ENCODE data around the gene TNFAIP1. TPM values are rescaled to one million over a fixed set of nuclear protein-coding genes. Genes with fewer than 3 reads are reported as not detected.

TNFAIP1 gene
- total and polyA plus RNA-seq, 7 experiments from 2014 or later = 8.0 to 26.9 (median 19.0) TPM

DNA sequence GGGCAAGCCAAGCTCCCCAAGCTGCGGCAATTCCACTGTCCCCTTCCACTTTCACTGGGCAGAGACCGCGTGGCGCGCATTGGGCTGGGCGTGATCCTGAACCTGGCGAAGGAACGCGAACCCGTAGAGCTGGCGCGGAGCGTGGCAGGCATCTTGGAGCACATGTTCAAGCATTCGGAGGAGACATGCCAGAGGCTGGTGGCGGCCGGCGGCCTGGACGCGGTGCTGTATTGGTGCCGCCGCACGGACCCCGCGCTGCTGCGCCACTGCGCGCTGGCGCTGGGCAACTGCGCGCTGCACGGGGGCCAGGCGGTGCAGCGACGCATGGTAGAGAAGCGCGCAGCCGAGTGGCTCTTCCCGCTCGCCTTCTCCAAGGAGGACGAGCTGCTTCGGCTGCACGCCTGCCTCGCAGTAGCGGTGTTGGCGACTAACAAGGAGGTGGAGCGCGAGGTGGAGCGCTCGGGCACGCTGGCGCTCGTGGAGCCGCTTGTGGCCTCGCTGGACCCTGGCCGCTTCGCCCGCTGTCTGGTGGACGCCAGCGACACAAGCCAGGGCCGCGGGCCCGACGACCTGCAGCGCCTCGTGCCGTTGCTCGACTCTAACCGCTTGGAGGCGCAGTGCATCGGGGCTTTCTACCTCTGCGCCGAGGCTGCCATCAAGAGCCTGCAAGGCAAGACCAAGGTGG lies 45.7 kb downstream of the TNFAIP1 start:
- intact Hi-C loops (cut with micrococcal nuclease) = loop anchor here in 1 of 2 donors (5.0 kb wide), 1 partner anchor 36 kb away; no protein-coding TSS in a partner anchor
- ChIA-PET POLR2A (no interaction called here), CTCF (interaction anchor here (0.6 to 1.3 kb wide), 2 partner anchors 10 to 23 kb away, joined by 3 read pairs; no protein-coding TSS in a partner anchor)
- Histone ChIP-seq H3K27ac (ENCODE audit: low read depth, low read length) (no peak overlapping the region), H3K9me3 (ENCODE audit: control insufficient read depth in 2 of 3, low read length in 3 of 3) (no peaks in the 10 kb centered on the region), H3K36me3 (ENCODE audit: control insufficient read depth in 2 of 3, insufficient read depth in 3 of 3, low read length in 3 of 3) (peaks cover 0 to 7% (median 0%) of the 10 kb centered on the region in 3 experiments), H3K27me3 (ENCODE audit: control insufficient read depth in 2 of 2, insufficient read depth in 2 of 2, low read length in 2 of 2) (no peaks in the 10 kb centered on the region), H3K4me1 (ENCODE audit: control insufficient read depth in 2 of 2, insufficient read depth in 2 of 2, low read length in 2 of 2) (peaks cover 6 to 14% of the 10 kb centered on the region in 2 donors), H3K4me3 (ENCODE audit: low read length) (no peak overlapping the region)
- no peaks in the 10 kb centered on the region for H3K9me3 Mint-ChIP-seq
- H3K36me3 Mint-ChIP-seq = peaks cover 4 to 12% (median 5%) of the 10 kb centered on the region in 5 donors
- DNase-seq (peak in 1 of 9 donors; percentile 22), ATAC-seq (no peak)
- H3K27me3 Mint-ChIP-seq = peaks cover 0 to 10% (median 6%) of the 10 kb centered on the region in 5 donors
- peak overlapping the region in 9 of 10 donors; percentile 12 to 73 (median 34) for H3K4me3 Mint-ChIP-seq
- H3K27ac Mint-ChIP-seq = peak overlapping the region in 1 of 9 donors; percentile 32
- peaks cover 20 to 44% (median 31%) of the 10 kb centered on the region in 7 donors for H3K4me1 Mint-ChIP-seq

DNA sequence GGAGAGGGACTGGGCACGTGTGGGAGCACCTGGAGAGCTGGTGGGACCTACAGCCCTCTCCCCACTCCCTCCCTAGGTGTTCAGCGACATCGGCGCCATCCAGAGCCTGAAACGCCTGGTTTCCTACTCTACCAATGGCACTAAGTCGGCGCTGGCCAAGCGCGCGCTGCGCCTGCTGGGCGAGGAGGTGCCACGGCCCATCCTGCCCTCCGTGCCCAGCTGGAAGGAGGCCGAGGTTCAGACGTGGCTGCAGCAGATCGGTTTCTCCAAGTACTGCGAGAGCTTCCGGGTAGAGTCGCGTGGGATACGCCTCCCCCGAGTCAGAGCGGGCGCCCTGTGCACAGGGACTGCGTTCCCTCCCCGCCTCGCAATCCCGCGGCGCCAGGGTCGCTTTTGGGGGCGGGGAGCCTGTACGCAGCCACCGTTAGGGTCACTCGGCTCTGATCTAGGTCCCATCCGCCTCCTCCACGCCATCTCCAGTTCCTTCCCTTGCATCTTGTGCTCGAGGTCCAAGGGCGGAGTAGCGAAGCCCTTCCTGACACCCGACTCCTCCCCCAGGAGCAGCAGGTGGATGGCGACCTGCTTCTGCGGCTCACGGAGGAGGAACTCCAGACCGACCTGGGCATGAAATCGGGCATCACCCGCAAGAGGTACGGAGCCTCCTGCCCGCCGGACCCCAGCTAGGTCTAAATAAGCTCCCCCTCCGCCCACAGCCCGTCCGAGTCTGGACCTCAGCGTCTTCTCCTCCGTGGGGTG lies 48.9 kb downstream of the TNFAIP1 start:
- peaks cover 0 to 19% (median 7%) of the 10 kb centered on the region in 5 donors for H3K36me3 Mint-ChIP-seq
- CTCF ChIA-PET = interaction anchor here (0.9 kb wide), 2 partner anchors 22 to 227 kb away, joined by 3 read pairs; no protein-coding TSS in a partner anchor
- H3K4me1 Mint-ChIP-seq = peaks cover 8 to 48% (median 33%) of the 10 kb centered on the region in 7 donors
- Histone ChIP-seq H3K4me3 (ENCODE audit: low read length) (peak overlapping the region; percentile 78), H3K27ac (ENCODE audit: low read depth, low read length) (peak overlapping the region; percentile 67), H3K36me3 (ENCODE audit: control insufficient read depth in 2 of 3, insufficient read depth in 3 of 3, low read length in 3 of 3) (peaks cover 0 to 26% (median 4%) of the 10 kb centered on the region in 3 experiments), H3K9me3 (ENCODE audit: control insufficient read depth in 2 of 3, low read length in 3 of 3) (no peaks in the 10 kb centered on the region), H3K4me1 (ENCODE audit: control insufficient read depth in 2 of 2, insufficient read depth in 2 of 2, low read length in 2 of 2) (peaks cover 6 to 14% of the 10 kb centered on the region in 2 donors), H3K27me3 (ENCODE audit: control insufficient read depth in 2 of 2, insufficient read depth in 2 of 2, low read length in 2 of 2) (no peaks in the 10 kb centered on the region)
- ATAC-seq (peak; percentile 93), DNase-seq (peak; percentile 27 to 67 (median 57))
- intact Hi-C loops (cut with micrococcal nuclease) = loop anchor here (1.0 to 5.0 kb wide), 6 partner anchors 12 to 65 kb away; partner anchors contain the start of genes IFT20 (in 2 of the 2), POLDIP2 (in 2 of the 2), TNFAIP1 (in 2 of the 2) and TMEM97 (in 1 of the 2)
- H3K27ac Mint-ChIP-seq = peak overlapping the region; percentile 37 to 88 (median 77)
- POLR2A ChIA-PET = interaction anchor here (0.5 to 2.2 kb wide), 8 partner anchors 12 to 755 kb away, joined by 3 to 13 read pairs (median 4); partner anchors contain the start of genes IFT20, POLDIP2, SARM1 and SPAG5
- peak overlapping the region; percentile 88 to 96 (median 94) for H3K4me3 Mint-ChIP-seq
- H3K27me3 Mint-ChIP-seq = peaks cover 0 to 10% (median 6%) of the 10 kb centered on the region in 5 donors
- H3K9me3 Mint-ChIP-seq = no peaks in the 10 kb centered on the region

DNA sequence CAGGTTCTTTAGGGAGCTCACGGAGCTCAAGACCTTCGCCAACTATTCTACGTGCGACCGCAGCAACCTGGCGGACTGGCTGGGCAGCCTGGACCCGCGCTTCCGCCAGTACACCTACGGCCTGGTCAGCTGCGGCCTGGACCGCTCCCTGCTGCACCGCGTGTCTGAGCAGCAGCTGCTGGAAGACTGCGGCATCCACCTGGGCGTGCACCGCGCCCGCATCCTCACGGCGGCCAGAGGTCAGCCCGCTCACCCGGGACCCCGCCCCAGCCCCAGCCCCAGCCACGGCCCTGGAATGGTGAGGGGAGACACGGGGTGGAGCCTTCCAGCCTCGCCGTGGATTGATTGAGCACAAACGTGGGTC lies 49.5 kb downstream of the TNFAIP1 start:
- H3K4me1 Mint-ChIP-seq = peaks cover 8 to 48% (median 33%) of the 10 kb centered on the region in 7 donors
- H3K27me3 Mint-ChIP-seq = peaks cover 0 to 10% (median 6%) of the 10 kb centered on the region in 5 donors
- Histone ChIP-seq H3K4me1 (ENCODE audit: control insufficient read depth in 2 of 2, insufficient read depth in 2 of 2, low read length in 2 of 2) (peaks cover 6 to 14% of the 10 kb centered on the region in 2 donors), H3K4me3 (ENCODE audit: low read length) (peak overlapping the region; percentile 78), H3K27me3 (ENCODE audit: control insufficient read depth in 2 of 2, insufficient read depth in 2 of 2, low read length in 2 of 2) (no peaks in the 10 kb centered on the region), H3K9me3 (ENCODE audit: control insufficient read depth in 2 of 3, low read length in 3 of 3) (no peaks in the 10 kb centered on the region), H3K36me3 (ENCODE audit: control insufficient read depth in 2 of 3, insufficient read depth in 3 of 3, low read length in 3 of 3) (peaks cover 0 to 31% (median 4%) of the 10 kb centered on the region in 3 experiments), H3K27ac (ENCODE audit: low read depth, low read length) (peak overlapping the region; percentile 67)
- peak overlapping the region in 7 of 9 donors; percentile 59 to 88 (median 85) for H3K27ac Mint-ChIP-seq
- H3K9me3 Mint-ChIP-seq = no peaks in the 10 kb centered on the region
- peak overlapping the region; percentile 88 to 96 (median 94) for H3K4me3 Mint-ChIP-seq
- H3K36me3 Mint-ChIP-seq = peaks cover 0 to 24% (median 13%) of the 10 kb centered on the region in 5 donors
- intact Hi-C loops (cut with micrococcal nuclease) = loop anchor here (1.0 to 2.0 kb wide), 2 partner anchors 28 kb away; partner anchors contain the start of gene POLDIP2 (in 2 of the 2)
- ChIA-PET POLR2A (interaction anchor here (1.2 to 2.2 kb wide), 5 partner anchors 13 to 214 kb away, joined by 3 to 13 read pairs (median 8); partner anchors contain the start of genes IFT20, POLDIP2, SARM1 and SPAG5), CTCF (no interaction called here)
- ATAC-seq (peak; percentile 17), DNase-seq (no peak)

DNA sequence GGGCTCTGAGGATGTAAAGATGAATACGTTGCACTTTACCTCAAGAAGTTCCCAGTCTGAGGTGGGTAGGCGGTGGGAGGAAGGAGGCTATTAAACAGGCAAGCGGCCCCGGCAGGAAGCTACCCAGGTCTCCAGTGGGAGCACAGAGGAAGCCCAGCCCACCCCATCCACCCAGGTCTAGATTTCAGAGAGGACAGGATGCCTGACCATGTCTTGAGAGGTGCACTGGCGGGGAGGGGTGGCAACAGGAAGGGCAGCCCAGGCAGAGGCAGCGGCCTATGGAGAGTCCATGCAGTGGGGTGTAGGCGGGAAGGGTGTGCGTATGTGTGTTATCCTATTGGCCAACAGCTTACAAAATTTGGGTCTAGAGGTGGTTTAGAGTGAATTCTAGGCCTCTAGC lies 49.8 kb downstream of the TNFAIP1 start:
- H3K4me3 ChIP-seq (ENCODE audit: low read length) = peak overlapping the region; percentile 78
- DNase-seq (no peak), ATAC-seq (no peak)
- Mint-ChIP-seq H3K36me3 (peaks cover 1 to 25% (median 17%) of the 10 kb centered on the region in 5 donors), H3K27ac (peak overlapping the region in 6 of 9 donors; percentile 54 to 85 (median 73)), H3K27me3 (peaks cover 0 to 8% (median 6%) of the 10 kb centered on the region in 5 donors), H3K9me3 (no peaks in the 10 kb centered on the region), H3K4me1 (peaks cover 8 to 48% (median 33%) of the 10 kb centered on the region in 7 donors), H3K4me3 (peak overlapping the region; percentile 88 to 96 (median 94))
- intact Hi-C loops (cut with micrococcal nuclease) = loop anchor here (1.0 to 2.0 kb wide), 2 partner anchors 28 to 29 kb away; partner anchors contain the start of gene POLDIP2 (in 2 of the 2)
- H3K27me3 ChIP-seq (ENCODE audit: control insufficient read depth in 2 of 2, insufficient read depth in 2 of 2, low read length in 2 of 2) = no peaks in the 10 kb centered on the region
- peaks cover 6 to 14% of the 10 kb centered on the region in 2 donors for H3K4me1 ChIP-seq (ENCODE audit: control insufficient read depth in 2 of 2, insufficient read depth in 2 of 2, low read length in 2 of 2)
- peak overlapping the region; percentile 67 for H3K27ac ChIP-seq (ENCODE audit: low read depth, low read length)
- no peaks in the 10 kb centered on the region for H3K9me3 ChIP-seq (ENCODE audit: control insufficient read depth in 2 of 3, low read length in 3 of 3)
- POLR2A ChIA-PET = interaction anchor here (0.6 to 2.2 kb wide), 7 partner anchors 9 to 214 kb away, joined by 3 to 13 read pairs (median 3); partner anchors contain the start of genes IFT20, POLDIP2, SPAG5 and TMEM97
- CTCF ChIA-PET = interaction anchor here (0.7 kb wide), 1 partner anchor 15 kb away, joined by 3 read pairs; no protein-coding TSS in a partner anchor
- H3K36me3 ChIP-seq (ENCODE audit: control insufficient read depth in 2 of 3, insufficient read depth in 3 of 3, low read length in 3 of 3) = peaks cover 0 to 35% (median 4%) of the 10 kb centered on the region in 3 experiments

DNA sequence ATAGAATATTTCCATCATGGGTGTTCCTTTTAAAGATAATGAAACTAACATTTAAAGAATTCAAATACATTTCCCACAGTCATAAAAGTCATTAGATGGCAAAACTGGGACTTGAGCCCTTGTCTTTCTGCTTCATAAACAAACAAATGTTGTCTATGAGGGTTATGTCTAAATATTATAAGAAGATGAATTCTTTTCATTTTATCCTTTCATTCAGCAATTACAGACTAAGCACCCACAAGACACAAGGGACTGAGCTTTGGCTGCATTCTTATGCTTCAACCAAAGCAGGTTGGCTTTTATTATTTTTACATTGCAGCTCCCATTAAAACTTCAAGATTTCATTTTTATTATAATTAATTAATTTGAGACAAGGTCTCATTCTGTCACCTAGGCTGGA lies 50.8 kb downstream of the TNFAIP1 start:
- ChIA-PET POLR2A (interaction anchor here (1.0 to 1.1 kb wide), 3 partner anchors 8 to 29 kb away, joined by 3 read pairs; partner anchors contain the start of gene POLDIP2), CTCF (no interaction called here)
- Histone ChIP-seq H3K9me3 (ENCODE audit: control insufficient read depth in 2 of 3, low read length in 3 of 3) (no peaks in the 10 kb centered on the region), H3K27ac (ENCODE audit: low read depth, low read length) (no peak overlapping the region), H3K27me3 (ENCODE audit: control insufficient read depth in 2 of 2, insufficient read depth in 2 of 2, low read length in 2 of 2) (no peaks in the 10 kb centered on the region), H3K4me1 (ENCODE audit: control insufficient read depth in 2 of 2, insufficient read depth in 2 of 2, low read length in 2 of 2) (peaks cover 6 to 14% of the 10 kb centered on the region in 2 donors), H3K4me3 (ENCODE audit: low read length) (no peak overlapping the region), H3K36me3 (ENCODE audit: control insufficient read depth in 2 of 3, insufficient read depth in 3 of 3, low read length in 3 of 3) (peaks cover 4 to 44% (median 4%) of the 10 kb centered on the region in 3 experiments)
- H3K27ac Mint-ChIP-seq = no peak overlapping the region
- ATAC-seq = no peak
- intact Hi-C loops (cut with micrococcal nuclease) = no loop called here
- peaks cover 8 to 38% (median 33%) of the 10 kb centered on the region in 7 donors for H3K4me1 Mint-ChIP-seq
- H3K36me3 Mint-ChIP-seq = peaks cover 8 to 32% (median 24%) of the 10 kb centered on the region in 5 donors
- H3K4me3 Mint-ChIP-seq = peak overlapping the region in 1 of 10 donors; percentile 58
- no peaks in the 10 kb centered on the region for H3K9me3 Mint-ChIP-seq
- DNase-seq = no peak
- H3K27me3 Mint-ChIP-seq = peaks cover 0 to 8% (median 6%) of the 10 kb centered on the region in 5 donors

DNA sequence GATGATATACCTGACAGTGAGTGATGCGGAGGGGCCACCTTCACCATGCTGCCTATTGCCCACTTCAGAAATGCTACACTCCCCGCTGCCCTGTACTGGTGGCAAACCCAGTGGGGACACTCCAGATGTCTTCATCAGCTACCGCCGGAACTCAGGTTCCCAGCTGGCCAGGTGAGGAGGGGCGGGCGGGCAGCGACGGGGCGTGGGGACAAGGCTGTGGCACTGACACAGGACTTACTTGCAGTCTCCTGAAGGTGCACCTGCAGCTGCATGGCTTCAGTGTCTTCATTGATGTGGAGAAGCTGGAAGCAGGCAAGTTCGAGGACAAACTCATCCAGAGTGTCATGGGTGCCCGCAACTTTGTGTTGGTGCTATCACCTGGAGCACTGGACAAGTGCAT lies 52.5 kb downstream of the TNFAIP1 start:
- POLR2A ChIA-PET = no interaction called here
- H3K4me3 ChIP-seq (ENCODE audit: low read length) = no peak overlapping the region

More for the DNA sequence above, 52.5 kb downstream of the TNFAIP1 start:
- Histone ChIP-seq H3K36me3 (ENCODE audit: control insufficient read depth in 2 of 3, insufficient read depth in 3 of 3, low read length in 3 of 3) (peaks cover 4 to 57% (median 4%) of the 10 kb centered on the region in 3 experiments), H3K27ac (ENCODE audit: low read depth, low read length) (no peak overlapping the region), H3K27me3 (ENCODE audit: control insufficient read depth in 2 of 2, insufficient read depth in 2 of 2, low read length in 2 of 2) (no peaks in the 10 kb centered on the region), H3K9me3 (ENCODE audit: control insufficient read depth in 2 of 3, low read length in 3 of 3) (no peaks in the 10 kb centered on the region), H3K4me1 (ENCODE audit: control insufficient read depth in 2 of 2, insufficient read depth in 2 of 2, low read length in 2 of 2) (peaks cover 6 to 10% of the 10 kb centered on the region in 2 donors)
- no peak for ATAC-seq
- no peak overlapping the region for H3K27ac Mint-ChIP-seq
- DNase-seq = no peak
- H3K4me3 Mint-ChIP-seq = no peak overlapping the region
- CTCF ChIA-PET = no interaction called here
- intact Hi-C loops (cut with micrococcal nuclease) = no loop called here
- no peaks in the 10 kb centered on the region for H3K9me3 Mint-ChIP-seq
- H3K27me3 Mint-ChIP-seq = no peaks in the 10 kb centered on the region
- peaks cover 8 to 31% (median 22%) of the 10 kb centered on the region in 7 donors for H3K4me1 Mint-ChIP-seq
- H3K36me3 Mint-ChIP-seq = peaks cover 8 to 27% (median 25%) of the 10 kb centered on the region in 5 donors
